WTC11 (cell line): ENCODE results near the gene NEK8. TPM values are rescaled to one million over a fixed set of nuclear protein-coding genes. Genes with fewer than 3 reads are reported as not detected.

Experiments
- ATAC-seq: fragments of 200-7000 bp; cut with Tn5 transposase; 2 replicates; pipeline ENCODE4 v1.10.0; 2021; ENCODE audit warnings: mild to moderate bottlenecking, moderate library complexity
- CTCF ChIA-PET: fragments of 300-600 bp; sonication (Branson Sonifier 250); formaldehyde crosslinking; loops from one replicate; lab custom pipeline; 2021; ENCODE audit warnings: antibody characterized with exemption; lab: Charles Lee
- POLR2A ChIA-PET: fragments of 350-600 bp; sonication (Branson Sonifier 250); formaldehyde crosslinking; loops from one replicate; lab custom pipeline; 2021; ENCODE audit warnings: antibody characterized with exemption; lab: Charles Lee
- DNase-seq: peaks from one replicate; pipeline ENCODE4 v3.0.0; 2021; ENCODE audit warnings: low spot score
- H3K27ac Mint-ChIP-seq: 2 replicates; pipeline ENCODE4 v1.8.0; 2021; ENCODE audit warnings: mixed read lengths
- H3K27me3 Mint-ChIP-seq: 2 replicates; pipeline ENCODE4 v1.8.0; 2021; ENCODE audit warnings: low read depth, mild to moderate bottlenecking, moderate library complexity, mixed read lengths
- H3K36me3 Mint-ChIP-seq: 2 replicates; pipeline ENCODE4 v1.8.0; 2021; ENCODE audit warnings: mixed read lengths
- H3K4me1 Mint-ChIP-seq: 2 replicates; pipeline ENCODE4 v1.8.0; 2022; ENCODE audit warnings: mixed read lengths
- H3K4me3 Mint-ChIP-seq: 2 replicates; pipeline ENCODE4 v1.8.0; 2021; ENCODE audit warnings: mild to moderate bottlenecking, moderate library complexity, mixed read lengths
- H3K9me3 Mint-ChIP-seq: 2 replicates; pipeline ENCODE4 v1.8.0; 2021; ENCODE audit warnings: mixed read lengths
- ESRRA ChIP-seq: sonication (generic); formaldehyde crosslinking; IDR thresholded peaks from 2 replicates; pipeline ENCODE4 v1.8.1; 2022; ENCODE audit warnings: mild to moderate bottlenecking, missing genetic modification reagents, borderline replicate concordance
- GRHL2 ChIP-seq: fragments of 250-450 bp; sonication (Bioruptor Pico); IDR thresholded peaks from 2 replicates; pipeline ENCODE4 v1.8.0; 2022; ENCODE audit warnings: mild to moderate bottlenecking, moderate library complexity; ENCODE audit not compliant: insufficient replicate concordance, severe bottlenecking
- HMGXB4 ChIP-seq: sonication (generic); formaldehyde crosslinking; IDR thresholded peaks from 2 replicates; pipeline ENCODE4 v1.8.1; 2023; ENCODE audit warnings: mild to moderate bottlenecking, moderate library complexity, missing genetic modification reagents
- JUN ChIP-seq: sonication (generic); formaldehyde crosslinking; IDR thresholded peaks from 2 replicates; pipeline ENCODE4 v1.8.0; 2023; ENCODE audit warnings: mild to moderate bottlenecking, missing genetic modification reagents
- KAT7 ChIP-seq: sonication (generic); formaldehyde crosslinking; IDR thresholded peaks from 2 replicates; pipeline ENCODE4 v1.8.1; 2023; ENCODE audit warnings: missing genetic modification reagents, mild to moderate bottlenecking, borderline replicate concordance
- MXD4 ChIP-seq: fragments of 250-450 bp; sonication (Bioruptor Pico); IDR thresholded peaks from 2 replicates; pipeline ENCODE4 v1.8.0; 2021; ENCODE audit warnings: mild to moderate bottlenecking, moderate library complexity, borderline replicate concordance
- NFYB ChIP-seq: sonication (generic); formaldehyde crosslinking; conservative IDR thresholded peaks from 2 replicates; pipeline ENCODE4 v1.8.0; 2022; ENCODE audit warnings: low read depth, missing genetic modification reagents
- OVOL2 ChIP-seq: fragments of 250-450 bp; sonication (Bioruptor Pico); IDR thresholded peaks from 2 replicates; pipeline ENCODE4 v1.9.0; 2021; ENCODE audit warnings: mild to moderate bottlenecking, borderline replicate concordance
- PREB ChIP-seq: sonication (generic); formaldehyde crosslinking; IDR thresholded peaks from 2 replicates; pipeline ENCODE4 v1.8.1; 2022; ENCODE audit warnings: mild to moderate bottlenecking, missing genetic modification reagents, moderate library complexity, borderline replicate concordance
- TEAD1 ChIP-seq: sonication (generic); formaldehyde crosslinking; IDR thresholded peaks from 2 replicates; pipeline ENCODE4 v1.8.0; 2022; ENCODE audit warnings: mild to moderate bottlenecking, missing genetic modification reagents
- TP53 ChIP-seq: sonication (generic); formaldehyde crosslinking; IDR thresholded peaks from 2 replicates; pipeline ENCODE4 v1.8.1; 2023; ENCODE audit warnings: mild to moderate bottlenecking, missing genetic modification reagents
- USF1 ChIP-seq: sonication (generic); formaldehyde crosslinking; IDR thresholded peaks from 2 replicates; pipeline ENCODE4 v1.8.0; 2022; ENCODE audit warnings: mild to moderate bottlenecking, missing genetic modification reagents
- ZBTB21 ChIP-seq: sonication (generic); formaldehyde crosslinking; IDR thresholded peaks from 2 replicates; pipeline ENCODE4 v1.8.1; 2023; ENCODE audit warnings: mild to moderate bottlenecking, missing genetic modification reagents, borderline replicate concordance
- ZMAT4 ChIP-seq: fragments of 250-450 bp; sonication (Bioruptor Pico); IDR thresholded peaks from 2 replicates; pipeline ENCODE4 v1.9.0; 2021; ENCODE audit warnings: mild to moderate bottlenecking
- ZNF232 ChIP-seq: sonication (generic); formaldehyde crosslinking; IDR thresholded peaks from 2 replicates; pipeline ENCODE4 v1.8.0; 2022; ENCODE audit warnings: mild to moderate bottlenecking, missing genetic modification reagents
- ZNF281 ChIP-seq: sonication (generic); formaldehyde crosslinking; IDR thresholded peaks from 2 replicates; pipeline ENCODE4 v1.8.0; 2023; ENCODE audit warnings: mild to moderate bottlenecking, missing genetic modification reagents
- ZNF423 ChIP-seq: fragments of 250-450 bp; sonication (Bioruptor Pico); IDR thresholded peaks from 2 replicates; pipeline ENCODE4 v2.1.2; 2022; ENCODE audit warnings: mild to moderate bottlenecking, moderate library complexity
- ZNF532 ChIP-seq: fragments of 250-450 bp; sonication (Bioruptor Pico); IDR thresholded peaks from 2 replicates; pipeline ENCODE4 v1.9.0; 2021; ENCODE audit warnings: mild to moderate bottlenecking, borderline replicate concordance
- ZNF671 ChIP-seq: fragments of 250-450 bp; sonication (Bioruptor Pico); IDR thresholded peaks from 2 replicates; pipeline ENCODE4 v1.8.0; 2021; ENCODE audit warnings: mild to moderate bottlenecking
- total RNA-seq: library from RNA; stranded (reverse); gene quantifications from 3 replicates; pipeline ENCODE4 v1.2.3, GENCODE V29; 2021

NEK8 gene
- total RNA-seq, 1 experiment from 2014 or later: 25.0 TPM

- TF ChIP-seq KAT7 (no peak), PREB (CRISPR knock-in tag) (no peak), HMGXB4 (no peak), ZNF532 (no peak), ZBTB21 (CRISPR knock-in tag) (no peak), ZNF232 (no peak)
- TF ChIP-seq, all 79 proteins: peak for 0
Measured at GRCh38 chr17:28702752-28703150, 25.8 kb upstream of the NEK8 start (continued).

- ATAC-seq: no peak
- ChIA-PET POLR2A (interaction anchor here (1.1 kb wide), 1 partner anchor 41 kb away, joined by 5 read pairs; no protein-coding TSS in a partner anchor), CTCF (interaction anchor here (0.8 to 1.9 kb wide), 4 partner anchors 16 to 57 kb away, joined by 3 to 7 read pairs (median 4); partner anchors contain the start of genes RPL23A and TLCD1)
- Mint-ChIP-seq H3K4me3 (no peak overlapping the region), H3K9me3 (no peaks in the 10 kb centered on the region), H3K27me3 (no peaks in the 10 kb centered on the region), H3K4me1 (peaks cover 29% of the 10 kb centered on the region), H3K36me3 (peaks cover 44% of the 10 kb centered on the region), H3K27ac (peak overlapping the region; percentile 15)
- TF ChIP-seq TP53 (CRISPR knock-in tag) (no peak), ZNF281 (CRISPR knock-in tag) (no peak), JUN (CRISPR knock-in tag) (no peak), TEAD1 (no peak), NFYB (CRISPR knock-in tag) (no peak), ESRRA (no peak), ZNF423 (CRISPR knock-in tag) (no peak), ZMAT4 (CRISPR knock-in tag) (no peak), OVOL2 (CRISPR knock-in tag) (no peak), GRHL2 (CRISPR knock-in tag) (no peak), ZNF671 (CRISPR knock-in tag) (no peak), MXD4 (CRISPR knock-in tag) (no peak), USF1 (CRISPR knock-in tag) (no peak), KAT7 (no peak)
- no peak for DNase-seq
Measured at GRCh38 chr17:28703552-28704218, 24.9 kb upstream of the NEK8 start.
